Hepatocyte (in vitro differentiated cells): Measurements from ENCODE around the gene ZNF467.

ENCODE experiments used
- EZH2 ChIP-seq: fragments of 200-600 bp; sonication (generic); IDR thresholded peaks from 2 replicates; pipeline ENCODE4 v1.6.1; 2016; ENCODE audit warnings: antibody characterized with exemption, mild to moderate bottlenecking, borderline replicate concordance
- EZH2phosphoT487 ChIP-seq: fragments of 200-600 bp; sonication (generic); IDR thresholded peaks from one replicate; pipeline ENCODE4 v1.6.1; 2018; ENCODE audit warnings: antibody characterized with exemption, mild to moderate bottlenecking, low read depth, moderate library complexity; ENCODE audit not compliant: unreplicated experiment, severe bottlenecking
- TF ChIP-seq, protein P1 (sequence below): fragments of 200-600 bp; sonication (generic); IDR thresholded peaks from 2 replicates; pipeline ENCODE4 v1.5.1; 2016; ENCODE audit warnings: antibody characterized with exemption, mild to moderate bottlenecking; ENCODE audit not compliant: poor library complexity

GRCh38 chr7:149816267-149816751, 42.9 kb upstream of the ZNF467 start:
- TF ChIP-seq, protein P1, sequence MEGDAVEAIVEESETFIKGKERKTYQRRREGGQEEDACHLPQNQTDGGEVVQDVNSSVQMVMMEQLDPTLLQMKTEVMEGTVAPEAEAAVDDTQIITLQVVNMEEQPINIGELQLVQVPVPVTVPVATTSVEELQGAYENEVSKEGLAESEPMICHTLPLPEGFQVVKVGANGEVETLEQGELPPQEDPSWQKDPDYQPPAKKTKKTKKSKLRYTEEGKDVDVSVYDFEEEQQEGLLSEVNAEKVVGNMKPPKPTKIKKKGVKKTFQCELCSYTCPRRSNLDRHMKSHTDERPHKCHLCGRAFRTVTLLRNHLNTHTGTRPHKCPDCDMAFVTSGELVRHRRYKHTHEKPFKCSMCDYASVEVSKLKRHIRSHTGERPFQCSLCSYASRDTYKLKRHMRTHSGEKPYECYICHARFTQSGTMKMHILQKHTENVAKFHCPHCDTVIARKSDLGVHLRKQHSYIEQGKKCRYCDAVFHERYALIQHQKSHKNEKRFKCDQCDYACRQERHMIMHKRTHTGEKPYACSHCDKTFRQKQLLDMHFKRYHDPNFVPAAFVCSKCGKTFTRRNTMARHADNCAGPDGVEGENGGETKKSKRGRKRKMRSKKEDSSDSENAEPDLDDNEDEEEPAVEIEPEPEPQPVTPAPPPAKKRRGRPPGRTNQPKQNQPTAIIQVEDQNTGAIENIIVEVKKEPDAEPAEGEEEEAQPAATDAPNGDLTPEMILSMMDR = no peak
- no peak for TF ChIP-seq EZH2phosphoT487
- no peak for TF ChIP-seq EZH2
